MM.1S (cell line): ENCODE measurements around the gene HDAC9.

Source experiments
- DNase-seq: peaks from one replicate; pipeline ENCODE4 v3.0.0-alpha.2; 2015
- H2AFZ ChIP-seq: fragments of 300-600 bp; sonication (generic); 2 replicates; pipeline ENCODE4 v1.6.0; 2016; ENCODE audit warnings: antibody characterized with exemption, low read length
- H3F3A ChIP-seq: fragments of 300-600 bp; sonication (generic); 2 replicates; pipeline ENCODE4 v1.6.1; 2016; ENCODE audit warnings: mild to moderate bottlenecking, antibody characterized with exemption, low read length, moderate library complexity, mixed read lengths; ENCODE audit not compliant: insufficient read depth
- H3K27ac ChIP-seq: fragments of 300-600 bp; sonication (generic); 2 replicates; pipeline ENCODE4 v1.5.1; 2016; ENCODE audit warnings: mild to moderate bottlenecking, low read length
- H3K27me3 ChIP-seq: fragments of 300-600 bp; sonication (generic); replicated peaks from 2 replicates; pipeline ENCODE4 v1.6.0; 2016; ENCODE audit warnings: low read length; ENCODE audit not compliant: insufficient read depth
- H3K36me3 ChIP-seq: fragments of 300-600 bp; sonication (generic); replicated peaks from 2 replicates; pipeline ENCODE4 v1.6.1; 2016; ENCODE audit warnings: mild to moderate bottlenecking, low read length, mixed read lengths; ENCODE audit not compliant: insufficient read depth
- H3K4me1 ChIP-seq: fragments of 300-600 bp; sonication (generic); 2 replicates; pipeline ENCODE4 v1.6.1; 2016; ENCODE audit warnings: low read length, mixed read lengths
- H3K4me2 ChIP-seq: fragments of 300-600 bp; sonication (generic); 2 replicates; pipeline ENCODE4 v1.6.0; 2016; ENCODE audit warnings: low read depth, low read length
- H3K4me3 ChIP-seq: fragments of 300-600 bp; sonication (generic); 2 replicates; pipeline ENCODE4 v1.5.1; 2016; ENCODE audit warnings: low read length, mixed read lengths
- H3K79me2 ChIP-seq: fragments of 300-600 bp; sonication (generic); 2 replicates; pipeline ENCODE4 v1.6.1; 2016; ENCODE audit warnings: mixed run types, low read length, mixed read lengths
- H3K9ac ChIP-seq: fragments of 300-600 bp; sonication (generic); 2 replicates; pipeline ENCODE4 v1.6.1; 2016; ENCODE audit warnings: low read length, mixed read lengths
- H3K9me2 ChIP-seq: fragments of 300-600 bp; sonication (generic); replicated peaks from 2 replicates; pipeline ENCODE4 v1.6.1; 2016; ENCODE audit warnings: mild to moderate bottlenecking, low read length, mixed read lengths; ENCODE audit not compliant: insufficient read depth
- H3K9me3 ChIP-seq: fragments of 300-600 bp; sonication (generic); replicated peaks from 2 replicates; pipeline ENCODE4 v1.6.1; 2016; ENCODE audit warnings: mild to moderate bottlenecking, low read length, mixed read lengths; ENCODE audit not compliant: insufficient read depth
- H4K20me1 ChIP-seq: fragments of 300-600 bp; sonication (generic); 2 replicates; pipeline ENCODE4 v1.6.1; 2016; ENCODE audit warnings: mild to moderate bottlenecking, low read length, moderate library complexity, mixed read lengths; ENCODE audit not compliant: insufficient read depth
- EZH2 ChIP-seq: fragments of 300-600 bp; sonication (generic); optimal IDR thresholded peaks from 2 replicates; pipeline ENCODE3; 2017; ENCODE audit warnings: low read depth, mild to moderate bottlenecking, antibody characterized with exemption, low read length, mixed read lengths
- EZH2phosphoT487 ChIP-seq: fragments of 300-600 bp; sonication (generic); IDR thresholded peaks from 2 replicates; pipeline ENCODE4 v1.6.1; 2018; ENCODE audit warnings: antibody characterized with exemption, low read length
- TF ChIP-seq, protein P1 (sequence below): fragments of 300-600 bp; sonication (generic); IDR thresholded peaks from 2 replicates; pipeline ENCODE4 v1.5.1; 2016; ENCODE audit warnings: antibody characterized with exemption, low read length, mixed read lengths

HDAC9 gene

DNA sequence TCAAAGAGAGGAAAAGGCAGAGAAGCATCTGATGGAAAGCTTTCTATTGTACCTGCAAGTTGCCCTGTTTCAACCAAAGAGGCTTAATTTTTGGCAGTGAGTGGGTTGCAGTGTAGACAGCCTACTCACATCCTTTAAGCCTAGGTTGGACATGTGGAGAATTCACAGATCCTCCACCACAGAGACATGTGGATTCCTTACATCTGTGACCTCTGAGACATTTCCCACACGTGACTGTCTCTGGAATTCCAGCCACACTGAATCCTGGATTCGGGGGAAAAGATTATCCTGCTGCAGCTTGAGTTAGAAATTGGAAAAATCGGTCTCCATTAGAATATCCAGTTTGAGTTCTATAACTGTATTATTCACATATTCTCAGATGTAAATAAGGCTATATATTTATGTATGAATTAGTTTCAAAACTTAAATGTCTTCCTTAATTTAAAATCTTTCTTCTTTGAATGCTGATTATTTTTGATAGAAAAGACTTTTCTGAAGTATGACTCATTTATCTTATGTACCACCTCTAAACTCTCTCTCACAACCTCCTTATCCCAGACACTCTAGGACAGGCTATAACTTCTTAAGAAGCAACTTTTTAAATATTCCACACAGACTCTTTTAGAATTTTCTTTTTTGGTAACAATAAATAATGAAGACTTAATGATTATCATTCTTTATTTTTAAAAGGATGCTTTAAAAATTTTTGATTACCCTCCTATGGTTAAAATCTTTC, 498.6 kb downstream of the HDAC9 start:
- H3K27ac ChIP-seq, result no peak overlapping the region
- TF ChIP-seq EZH2, result no peak
- TF ChIP-seq, protein P1, sequence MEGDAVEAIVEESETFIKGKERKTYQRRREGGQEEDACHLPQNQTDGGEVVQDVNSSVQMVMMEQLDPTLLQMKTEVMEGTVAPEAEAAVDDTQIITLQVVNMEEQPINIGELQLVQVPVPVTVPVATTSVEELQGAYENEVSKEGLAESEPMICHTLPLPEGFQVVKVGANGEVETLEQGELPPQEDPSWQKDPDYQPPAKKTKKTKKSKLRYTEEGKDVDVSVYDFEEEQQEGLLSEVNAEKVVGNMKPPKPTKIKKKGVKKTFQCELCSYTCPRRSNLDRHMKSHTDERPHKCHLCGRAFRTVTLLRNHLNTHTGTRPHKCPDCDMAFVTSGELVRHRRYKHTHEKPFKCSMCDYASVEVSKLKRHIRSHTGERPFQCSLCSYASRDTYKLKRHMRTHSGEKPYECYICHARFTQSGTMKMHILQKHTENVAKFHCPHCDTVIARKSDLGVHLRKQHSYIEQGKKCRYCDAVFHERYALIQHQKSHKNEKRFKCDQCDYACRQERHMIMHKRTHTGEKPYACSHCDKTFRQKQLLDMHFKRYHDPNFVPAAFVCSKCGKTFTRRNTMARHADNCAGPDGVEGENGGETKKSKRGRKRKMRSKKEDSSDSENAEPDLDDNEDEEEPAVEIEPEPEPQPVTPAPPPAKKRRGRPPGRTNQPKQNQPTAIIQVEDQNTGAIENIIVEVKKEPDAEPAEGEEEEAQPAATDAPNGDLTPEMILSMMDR, result no peak
- TF ChIP-seq EZH2phosphoT487, result no peak

DNA sequence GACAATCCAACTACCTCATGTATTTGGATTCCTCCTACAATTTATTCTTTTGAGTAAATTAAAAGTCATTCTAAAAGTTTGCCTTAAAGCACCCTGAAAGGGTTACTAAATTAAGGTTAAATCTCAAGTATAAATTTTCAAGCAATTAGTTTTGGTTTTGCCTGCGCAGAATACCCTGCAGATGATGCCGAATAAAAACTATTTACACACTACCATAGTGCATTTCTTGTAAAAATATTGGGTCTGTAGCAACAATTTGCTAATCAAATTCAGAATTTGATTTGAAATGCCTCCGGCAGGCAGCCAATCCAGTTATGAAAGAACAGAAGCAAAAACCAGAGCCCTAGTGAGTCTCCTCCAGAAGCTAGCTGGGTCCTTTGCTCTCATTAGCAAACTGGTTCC, 499.7 kb downstream of the HDAC9 start:
- DNase-seq, result no peak
- no peaks in the 10 kb centered on the region for H3F3A ChIP-seq
- no peak overlapping the region for H3K4me2 ChIP-seq
- no peaks in the 10 kb centered on the region for H3K9me2 ChIP-seq
- no peaks in the 10 kb centered on the region for H3K9me3 ChIP-seq
- no peak overlapping the region for H3K4me3 ChIP-seq
- no peak overlapping the region for H3K9ac ChIP-seq
- H3K27me3 ChIP-seq, result no peaks in the 10 kb centered on the region
- H3K79me2 ChIP-seq, result no peaks in the 10 kb centered on the region
- no peaks in the 10 kb centered on the region for H3K36me3 ChIP-seq
- H2AFZ ChIP-seq, result no peak overlapping the region
- no peak overlapping the region for H3K27ac ChIP-seq
- TF ChIP-seq EZH2, result no peak
- no peak for TF ChIP-seq EZH2phosphoT487
- TF ChIP-seq, protein P1, result no peak
- H3K4me1 ChIP-seq, result 0 out of 2 replicates have a peak, but pooled peaks cover 4% of the 10 kb centered on the region
- no peaks in the 10 kb centered on the region for H4K20me1 ChIP-seq

More for the DNA sequence above, 498.6 kb downstream of the HDAC9 start:
- H3K36me3 ChIP-seq, result no peaks in the 10 kb centered on the region
- no peaks in the 10 kb centered on the region for H4K20me1 ChIP-seq
- H3K9ac ChIP-seq, result no peak overlapping the region
- no peak overlapping the region for H3K4me3 ChIP-seq
- no peaks in the 10 kb centered on the region for H3K27me3 ChIP-seq
- no peaks in the 10 kb centered on the region for H3K79me2 ChIP-seq
- H3K9me3 ChIP-seq, result no peaks in the 10 kb centered on the region
- H3K4me2 ChIP-seq, result no peak overlapping the region
- DNase-seq, result no peak
- H3K9me2 ChIP-seq, result no peaks in the 10 kb centered on the region
- no peaks in the 10 kb centered on the region for H3F3A ChIP-seq
- H3K4me1 ChIP-seq, result no peaks in the 10 kb centered on the region
- no peak overlapping the region for H2AFZ ChIP-seq

DNA sequence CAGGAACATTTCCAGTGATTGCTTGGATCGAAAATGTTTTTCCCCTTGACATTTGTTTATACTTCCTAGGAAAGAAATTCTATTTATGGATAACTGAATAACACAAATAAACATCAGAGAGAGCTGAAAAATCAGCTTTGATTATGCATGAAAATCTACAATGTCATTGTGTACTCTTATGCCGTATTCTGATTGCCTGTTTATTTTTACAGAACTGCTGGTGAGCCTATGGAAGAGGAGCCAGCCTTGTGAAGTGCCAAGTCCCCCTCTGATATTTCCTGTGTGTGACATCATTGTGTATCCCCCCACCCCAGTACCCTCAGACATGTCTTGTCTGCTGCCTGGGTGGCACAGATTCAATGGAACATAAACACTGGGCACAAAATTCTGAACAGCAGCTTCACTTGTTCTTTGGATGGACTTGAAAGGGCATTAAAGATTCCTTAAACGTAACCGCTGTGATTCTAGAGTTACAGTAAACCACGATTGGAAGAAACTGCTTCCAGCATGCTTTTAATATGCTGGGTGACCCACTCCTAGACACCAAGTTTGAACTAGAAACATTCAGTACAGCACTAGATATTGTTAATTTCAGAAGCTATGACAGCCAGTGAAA, 500.4 kb downstream of the HDAC9 start:
- DNase-seq, result no peak
- no peak overlapping the region for H3K4me2 ChIP-seq
- no peaks in the 10 kb centered on the region for H4K20me1 ChIP-seq
- H3K27me3 ChIP-seq, result no peaks in the 10 kb centered on the region
- no peak overlapping the region for H3K27ac ChIP-seq
- H2AFZ ChIP-seq, result no peak overlapping the region
- H3K4me3 ChIP-seq, result no peak overlapping the region
- 0 out of 2 replicates have a peak, but pooled peaks cover 4% of the 10 kb centered on the region for H3K4me1 ChIP-seq
- no peaks in the 10 kb centered on the region for H3K9me2 ChIP-seq
- H3K36me3 ChIP-seq, result no peaks in the 10 kb centered on the region
- H3K79me2 ChIP-seq, result no peaks in the 10 kb centered on the region
- no peaks in the 10 kb centered on the region for H3F3A ChIP-seq
- H3K9me3 ChIP-seq, result no peaks in the 10 kb centered on the region
- TF ChIP-seq EZH2phosphoT487 (no peak), EZH2 (no peak)
- TF ChIP-seq, protein P1, result no peak
- H3K9ac ChIP-seq, result no peak overlapping the region
